ENCODE results near the gene MLPH. TPM values are rescaled to one million over a fixed set of nuclear protein-coding genes. Genes with fewer than 3 reads are reported as not detected.

MLPH gene
- total and polyA plus RNA-seq, 2 of the 13 experiments (the other 11 are each of a cell fraction or from before 2014, with no cell fraction given) = 0.12 TPM; not detected in 1

DNA sequence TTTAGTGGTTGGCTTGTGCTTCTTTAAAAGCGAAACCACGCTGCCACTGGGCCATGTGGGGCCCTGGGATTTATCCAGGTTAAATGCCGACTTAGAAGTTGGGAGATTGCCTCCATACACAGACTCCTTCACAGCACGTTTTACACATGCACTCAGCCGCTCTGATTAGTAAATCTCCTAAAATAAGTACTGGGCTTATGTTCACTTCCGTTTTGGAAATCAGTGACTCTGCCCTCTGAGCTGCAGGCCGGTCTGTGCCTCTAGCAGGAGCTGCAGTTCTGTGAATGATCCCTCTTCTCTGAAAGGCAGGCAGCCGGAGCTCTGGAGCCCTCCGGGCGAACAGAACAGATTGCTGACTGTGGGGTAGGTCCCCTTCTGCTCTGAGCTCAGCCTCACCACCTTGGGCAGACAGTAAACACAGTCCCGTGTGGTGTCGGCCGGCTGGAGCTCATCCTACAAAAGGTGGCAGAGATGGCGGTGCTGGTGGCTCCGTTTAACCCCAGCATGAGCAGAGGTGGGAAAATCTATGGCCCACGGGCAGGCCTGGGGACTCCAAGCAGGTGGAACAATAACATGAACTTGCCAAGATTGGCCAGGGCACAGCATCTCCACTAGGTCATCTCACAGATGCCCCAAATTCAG, 113.3 kb downstream of the MLPH start (continued):
- TF ChIP-seq ZNF772 (CRISPR knock-in tag; IDR thresholded peaks at IDR 0.05) (peak; percentile 47; the same call in 1 of the 2 replicates), FOXA3 (CRISPR knock-in tag; IDR thresholded peaks at IDR 0.05) (peak; percentile 30; the same call in 1 of the 2 replicates), SOX13 (IDR thresholded peaks at IDR 0.05) (no peak), SOX13 (CRISPR knock-in tag; conservative IDR thresholded peaks at IDR 0.05 in 1 of 2, IDR thresholded peaks at IDR 0.05 in 1 of 2) (0 out of 4 replicates have a peak, but pooled peaks of 1 of the 2 experiments have one; percentile 5), ZNF451 (CRISPR knock-in tag; IDR thresholded peaks at IDR 0.05) (0 out of 2 replicates have a peak, but pooled peaks have one; percentile 29), ELF3 (CRISPR knock-in tag; IDR thresholded peaks at IDR 0.05) (peak; percentile 60; the same call in 1 of the 2 replicates), KLF6 (CRISPR knock-in tag; IDR thresholded peaks at IDR 0.05) (no peak), ZNF256 (CRISPR knock-in tag; conservative IDR thresholded peaks at IDR 0.05) (0 out of 2 replicates have a peak, but pooled peaks have one; percentile 31), NFKB2 (CRISPR knock-in tag; IDR thresholded peaks at IDR 0.05; ENCODE audit: borderline replicate concordance) (peak; percentile 76; the same call in 1 of the 2 replicates), ZNF775 (CRISPR knock-in tag; IDR thresholded peaks at IDR 0.05; ENCODE audit: borderline replicate concordance) (no peak), PPARG (CRISPR knock-in tag; conservative IDR thresholded peaks at IDR 0.05) (peak; percentile 62; the same call in 1 of the 2 replicates), SOX5 (CRISPR knock-in tag; IDR thresholded peaks at IDR 0.05; ENCODE audit: borderline replicate concordance) (0 out of 2 replicates have a peak, but pooled peaks have one; percentile 29), AGO2 (optimal IDR thresholded peaks at IDR 0.05; ENCODE audit: low read depth, low read length) (no peak), MXI1 (IDR thresholded peaks at IDR 0.05; ENCODE audit: borderline replicate concordance, low read depth, low read length) (0 out of 3 replicates have a peak, but pooled peaks have one; percentile 16), SYNCRIP (IDR thresholded peaks at IDR 0.05; ENCODE audit: insufficient read depth, low read depth, low read length) (no peak), ZFP90 (CRISPR knock-in tag; IDR thresholded peaks at IDR 0.05; ENCODE audit: borderline replicate concordance) (peak; percentile 77; the same call in 1 of the 2 replicates), GATA4 (IDR thresholded peaks at IDR 0.05; ENCODE audit: borderline replicate concordance, low read depth) (no peak), ZNF501 (CRISPR knock-in tag; IDR thresholded peaks at IDR 0.05) (no peak), FOXK1 (CRISPR knock-in tag; IDR thresholded peaks at IDR 0.05; ENCODE audit: borderline replicate concordance, low read depth) (no peak), PLRG1 (conservative IDR thresholded peaks at IDR 0.05) (no peak), NFYB (CRISPR knock-in tag; IDR thresholded peaks at IDR 0.05) (no peak), ZNF446 (CRISPR knock-in tag; IDR thresholded peaks at IDR 0.05) (0 out of 2 replicates have a peak, but pooled peaks have one; percentile 50)
- TF ChIP-seq, protein P1, sequence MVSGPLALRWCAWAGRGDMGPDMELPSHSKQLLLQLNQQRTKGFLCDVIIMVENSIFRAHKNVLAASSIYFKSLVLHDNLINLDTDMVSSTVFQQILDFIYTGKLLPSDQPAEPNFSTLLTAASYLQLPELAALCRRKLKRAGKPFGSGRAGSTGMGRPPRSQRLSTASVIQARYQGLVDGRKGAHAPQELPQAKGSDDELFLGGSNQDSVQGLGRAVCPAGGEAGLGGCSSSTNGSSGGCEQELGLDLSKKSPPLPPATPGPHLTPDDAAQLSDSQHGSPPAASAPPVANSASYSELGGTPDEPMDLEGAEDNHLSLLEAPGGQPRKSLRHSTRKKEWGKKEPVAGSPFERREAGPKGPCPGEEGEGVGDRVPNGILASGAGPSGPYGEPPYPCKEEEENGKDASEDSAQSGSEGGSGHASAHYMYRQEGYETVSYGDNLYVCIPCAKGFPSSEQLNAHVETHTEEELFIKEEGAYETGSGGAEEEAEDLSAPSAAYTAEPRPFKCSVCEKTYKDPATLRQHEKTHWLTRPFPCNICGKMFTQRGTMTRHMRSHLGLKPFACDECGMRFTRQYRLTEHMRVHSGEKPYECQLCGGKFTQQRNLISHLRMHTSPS (CRISPR knock-in tag; IDR thresholded peaks at IDR 0.05; ENCODE audit: low read depth) = peak; percentile 39; the same call in 1 of the 2 replicates
- TF ChIP-seq, protein P2, sequence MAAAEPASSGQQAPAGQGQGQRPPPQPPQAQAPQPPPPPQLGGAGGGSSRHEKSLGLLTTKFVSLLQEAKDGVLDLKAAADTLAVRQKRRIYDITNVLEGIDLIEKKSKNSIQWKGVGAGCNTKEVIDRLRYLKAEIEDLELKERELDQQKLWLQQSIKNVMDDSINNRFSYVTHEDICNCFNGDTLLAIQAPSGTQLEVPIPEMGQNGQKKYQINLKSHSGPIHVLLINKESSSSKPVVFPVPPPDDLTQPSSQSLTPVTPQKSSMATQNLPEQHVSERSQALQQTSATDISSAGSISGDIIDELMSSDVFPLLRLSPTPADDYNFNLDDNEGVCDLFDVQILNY (CRISPR knock-in tag; conservative IDR thresholded peaks at IDR 0.05) = no peak
- TF ChIP-seq, protein P3, sequence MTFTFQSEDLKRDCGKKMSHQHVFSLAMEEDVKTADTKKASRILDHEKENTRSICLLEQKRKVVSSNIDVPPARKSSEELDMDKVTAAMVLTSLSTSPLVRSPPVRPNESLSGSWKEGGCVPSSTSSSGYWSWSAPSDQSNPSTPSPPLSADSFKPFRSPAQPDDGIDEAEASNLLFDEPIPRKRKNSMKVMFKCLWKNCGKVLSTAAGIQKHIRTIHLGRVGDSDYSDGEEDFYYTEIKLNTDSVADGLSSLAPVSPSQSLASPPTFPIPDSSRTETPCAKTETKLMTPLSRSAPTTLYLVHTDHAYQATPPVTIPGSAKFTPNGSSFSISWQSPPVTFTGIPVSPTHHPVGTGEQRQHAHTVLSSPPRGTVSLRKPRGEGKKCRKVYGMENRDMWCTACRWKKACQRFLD (CRISPR knock-in tag; IDR thresholded peaks at IDR 0.05; ENCODE audit: borderline replicate concordance) = 0 out of 2 replicates have a peak, but pooled peaks have one; percentile 66
